HepG2 (cell line): ENCODE measurements around the gene NRN1L. TPM values are rescaled to one million over a fixed set of nuclear protein-coding genes. Genes with fewer than 3 reads are reported as not detected.

ENCODE experiments used
- ATAD3A ChIP-seq: sonication (generic); formaldehyde crosslinking; IDR thresholded peaks from 2 replicates; pipeline ENCODE4 v1.4.0; 2020; ENCODE audit warnings: missing genetic modification reagents
- CHCHD3 ChIP-seq: sonication (generic); formaldehyde crosslinking; IDR thresholded peaks from 2 replicates; pipeline ENCODE4 v1.8.0; 2022; ENCODE audit warnings: mild to moderate bottlenecking, missing genetic modification reagents, moderate library complexity
- FOXJ3 ChIP-seq: sonication (generic); formaldehyde crosslinking; IDR thresholded peaks from 2 replicates; pipeline ENCODE4 v1.4.0; 2020; ENCODE audit warnings: missing genetic modification reagents, mild to moderate bottlenecking, borderline replicate concordance
- GTF2F1 ChIP-seq: fragments of 150-350 bp; IDR thresholded peaks from 2 replicates; pipeline ENCODE4 v1.6.1; 2014; ENCODE audit warnings: low read length
- HMG20B ChIP-seq: conservative IDR thresholded peaks from 2 replicates; pipeline ENCODE4 v1.6.1; 2016; ENCODE audit warnings: missing genetic modification reagents, missing compliant biosample characterization
- MAF1 ChIP-seq: sonication (generic); formaldehyde crosslinking; IDR thresholded peaks from 2 replicates; pipeline ENCODE4 v1.5.0; 2020; ENCODE audit warnings: missing genetic modification reagents, borderline replicate concordance
- MED13 ChIP-seq: sonication (generic); formaldehyde crosslinking; IDR thresholded peaks from 2 replicates; pipeline ENCODE4 v1.5.0; 2020; ENCODE audit warnings: missing genetic modification reagents
- NR2C2 ChIP-seq: sonication (generic); formaldehyde crosslinking; IDR thresholded peaks from 2 replicates; pipeline ENCODE4 v1.4.0; 2020; ENCODE audit warnings: missing genetic modification reagents, mild to moderate bottlenecking, moderate library complexity, borderline replicate concordance
- NR2F1 ChIP-seq, 2 experiments: fragments of 450-650 bp in 1 of 2; formaldehyde crosslinking in 1 of 2; IDR thresholded peaks; 2 replicates each; pipeline versions ENCODE4 v1.5.0 to v1.6.1; 2016 to 2020; ENCODE audit warnings: mild to moderate bottlenecking in 1 of 2, missing compliant biosample characterization in 1 of 2, missing genetic modification reagents in 1 of 2, moderate library complexity in 1 of 2
- RXRB ChIP-seq: IDR thresholded peaks from 2 replicates; pipeline ENCODE4 v1.6.1; 2016; ENCODE audit warnings: borderline replicate concordance, missing genetic modification reagents, missing compliant biosample characterization
- SNRNP70 ChIP-seq: fragments of 200-400 bp; formaldehyde crosslinking; IDR thresholded peaks from 2 replicates; pipeline ENCODE4 v1.6.1; 2017; ENCODE audit warnings: mild to moderate bottlenecking, low read depth, low read length, moderate library complexity
- SP4 ChIP-seq: sonication (generic); formaldehyde crosslinking; IDR thresholded peaks from 2 replicates; pipeline ENCODE4 v1.8.1; 2023; ENCODE audit warnings: mild to moderate bottlenecking, missing genetic modification reagents
- ZFP36L2 ChIP-seq: sonication (generic); formaldehyde crosslinking; IDR thresholded peaks from 2 replicates; pipeline ENCODE4 v1.4.0; 2020; ENCODE audit warnings: missing genetic modification reagents
- ZKSCAN8 ChIP-seq: IDR thresholded peaks from 2 replicates; pipeline ENCODE4 v1.6.1; 2016; ENCODE audit warnings: borderline replicate concordance, missing genetic modification reagents, missing compliant biosample characterization
- ZNF160 ChIP-seq: sonication (generic); formaldehyde crosslinking; IDR thresholded peaks from 2 replicates; pipeline ENCODE4 v1.8.0; 2022; ENCODE audit warnings: mild to moderate bottlenecking, inconsistent platforms, missing genetic modification reagents
- ZNF382 ChIP-seq: sonication (generic); formaldehyde crosslinking; IDR thresholded peaks from 2 replicates; pipeline ENCODE4 v1.5.0; 2020; ENCODE audit warnings: missing genetic modification reagents, mild to moderate bottlenecking, borderline replicate concordance
- polyA plus RNA-seq, 8 experiments: library from polyadenylated mRNA; depleted of rRNA in 3 of 8; stranded (reverse) in 7 of 8; unstranded in 1 of 8; fragments of >200 nt; fragmentation: Illumina TruSeq in 4 of 8; extraction: Trizol in 4 of 8; gene quantifications; 2 replicates each; pipeline versions ENCODE4 v1.2.1 to v1.2.3, GENCODE V29; 2011 to 2016; ENCODE audit warnings: low read depth in 4 of 8, missing spikeins in 1 of 8, mixed read lengths in 1 of 8; ENCODE audit not compliant: insufficient read depth in 1 of 8
- total RNA-seq, 5 experiments: library from RNA; depleted of rRNA; stranded (reverse); fragments of >200 nt; fragmentation: Illumina TruSeq; extraction: Trizol; gene quantifications; 2 replicates each; pipeline ENCODE4 v1.2.3, GENCODE V29; 2016; ENCODE audit warnings: low read depth in 1 of 5
- TF ChIP-seq, protein P1 (sequence below): sonication (generic); formaldehyde crosslinking; IDR thresholded peaks from 2 replicates; pipeline ENCODE4 v1.4.0; 2020; ENCODE audit warnings: missing genetic modification reagents
- TF ChIP-seq, protein P2 (sequence below): sonication (generic); formaldehyde crosslinking; IDR thresholded peaks from 2 replicates; pipeline ENCODE4 v1.4.0; 2020; ENCODE audit warnings: mild to moderate bottlenecking, missing genetic modification reagents
- TF ChIP-seq, protein P3 (sequence below): IDR thresholded peaks from 2 replicates; pipeline ENCODE4 v1.6.1; 2012; ENCODE audit warnings: low read depth, low read length, improper control_type of control experiment

Gene NRN1L
- total and polyA plus RNA-seq, 2 of the 13 experiments (the other 11 are each of a cell fraction or from before 2014, with no cell fraction given) = 0.53 to 1.2 TPM

DNA sequence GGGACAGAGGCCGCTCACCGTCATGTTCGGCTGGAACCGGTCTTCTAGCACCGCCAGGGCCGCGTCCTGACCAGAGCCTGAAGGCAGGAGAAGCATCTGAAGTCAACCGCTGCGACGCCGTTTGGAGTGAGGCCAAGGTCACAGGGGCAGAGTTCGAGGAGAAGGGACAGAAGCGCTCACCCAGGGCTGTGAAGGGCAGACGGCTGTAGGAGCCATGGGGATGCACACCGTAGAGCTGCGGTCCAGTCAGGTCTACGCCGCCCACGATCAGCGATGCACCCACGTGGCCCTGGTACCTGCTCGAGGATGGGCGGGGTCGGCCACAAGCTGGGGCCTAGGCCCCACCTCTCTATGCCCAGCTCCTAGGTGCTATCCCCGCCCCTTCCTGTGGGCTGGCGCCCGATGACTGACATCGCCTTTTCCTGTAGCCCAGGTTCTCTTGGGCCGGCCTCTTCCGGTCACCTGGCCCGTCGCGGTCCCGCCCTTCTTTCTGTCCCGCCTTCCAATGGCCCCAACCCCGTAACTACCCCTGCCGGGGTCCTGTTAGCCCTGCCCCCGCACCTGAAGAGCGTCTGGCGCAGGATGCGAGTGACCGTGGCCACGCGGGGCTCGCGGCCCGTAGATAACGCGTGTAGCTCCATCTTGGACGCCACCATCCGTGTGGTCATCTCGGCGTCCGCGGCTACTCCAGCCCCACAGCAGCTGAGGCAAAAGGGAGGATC, 50.9 kb downstream of the NRN1L start (continued):
- TF ChIP-seq, protein P1, sequence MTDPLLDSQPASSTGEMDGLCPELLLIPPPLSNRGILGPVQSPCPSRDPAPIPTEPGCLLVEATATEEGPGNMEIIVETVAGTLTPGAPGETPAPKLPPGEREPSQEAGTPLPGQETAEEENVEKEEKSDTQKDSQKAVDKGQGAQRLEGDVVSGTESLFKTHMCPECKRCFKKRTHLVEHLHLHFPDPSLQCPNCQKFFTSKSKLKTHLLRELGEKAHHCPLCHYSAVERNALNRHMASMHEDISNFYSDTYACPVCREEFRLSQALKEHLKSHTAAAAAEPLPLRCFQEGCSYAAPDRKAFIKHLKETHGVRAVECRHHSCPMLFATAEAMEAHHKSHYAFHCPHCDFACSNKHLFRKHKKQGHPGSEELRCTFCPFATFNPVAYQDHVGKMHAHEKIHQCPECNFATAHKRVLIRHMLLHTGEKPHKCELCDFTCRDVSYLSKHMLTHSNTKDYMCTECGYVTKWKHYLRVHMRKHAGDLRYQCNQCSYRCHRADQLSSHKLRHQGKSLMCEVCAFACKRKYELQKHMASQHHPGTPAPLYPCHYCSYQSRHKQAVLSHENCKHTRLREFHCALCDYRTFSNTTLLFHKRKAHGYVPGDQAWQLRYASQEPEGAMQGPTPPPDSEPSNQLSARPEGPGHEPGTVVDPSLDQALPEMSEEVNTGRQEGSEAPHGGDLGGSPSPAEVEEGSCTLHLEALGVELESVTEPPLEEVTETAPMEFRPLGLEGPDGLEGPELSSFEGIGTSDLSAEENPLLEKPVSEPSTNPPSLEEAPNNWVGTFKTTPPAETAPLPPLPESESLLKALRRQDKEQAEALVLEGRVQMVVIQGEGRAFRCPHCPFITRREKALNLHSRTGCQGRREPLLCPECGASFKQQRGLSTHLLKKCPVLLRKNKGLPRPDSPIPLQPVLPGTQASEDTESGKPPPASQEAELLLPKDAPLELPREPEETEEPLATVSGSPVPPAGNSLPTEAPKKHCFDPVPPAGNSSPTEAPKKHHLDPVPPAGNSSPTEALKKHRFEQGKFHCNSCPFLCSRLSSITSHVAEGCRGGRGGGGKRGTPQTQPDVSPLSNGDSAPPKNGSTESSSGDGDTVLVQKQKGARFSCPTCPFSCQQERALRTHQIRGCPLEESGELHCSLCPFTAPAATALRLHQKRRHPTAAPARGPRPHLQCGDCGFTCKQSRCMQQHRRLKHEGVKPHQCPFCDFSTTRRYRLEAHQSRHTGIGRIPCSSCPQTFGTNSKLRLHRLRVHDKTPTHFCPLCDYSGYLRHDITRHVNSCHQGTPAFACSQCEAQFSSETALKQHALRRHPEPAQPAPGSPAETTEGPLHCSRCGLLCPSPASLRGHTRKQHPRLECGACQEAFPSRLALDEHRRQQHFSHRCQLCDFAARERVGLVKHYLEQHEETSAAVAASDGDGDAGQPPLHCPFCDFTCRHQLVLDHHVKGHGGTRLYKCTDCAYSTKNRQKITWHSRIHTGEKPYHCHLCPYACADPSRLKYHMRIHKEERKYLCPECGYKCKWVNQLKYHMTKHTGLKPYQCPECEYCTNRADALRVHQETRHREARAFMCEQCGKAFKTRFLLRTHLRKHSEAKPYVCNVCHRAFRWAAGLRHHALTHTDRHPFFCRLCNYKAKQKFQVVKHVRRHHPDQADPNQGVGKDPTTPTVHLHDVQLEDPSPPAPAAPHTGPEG (CRISPR knock-in tag) = peak; percentile 90
- TF ChIP-seq MAF1 (peak; percentile 93; the same call in 1 of the 2 replicates), ATAD3A (CRISPR knock-in tag) (no peak; the same call in 1 of the 2 replicates), RXRB (CRISPR knock-in tag) (peak; percentile 65), CHCHD3 (CRISPR knock-in tag) (peak; percentile 22; the same call in 1 of the 2 replicates), NR2C2 (peak; percentile 71), NR2F1 (CRISPR knock-in tag; IDR thresholded peaks at IDR 0.05) (no peak; a peak in 2 of 4 replicates), ZKSCAN8 (CRISPR knock-in tag) (no peak), ZNF160 (CRISPR knock-in tag) (peak; percentile 88), ZNF382 (no peak), ZFP36L2 (CRISPR knock-in tag) (0 out of 2 replicates have a peak, but pooled peaks have one; percentile 57), SNRNP70 (no peak), HMG20B (CRISPR knock-in tag) (0 out of 2 replicates have a peak, but pooled peaks have one; percentile 56), FOXJ3 (CRISPR knock-in tag) (peak; percentile 44; the same call in 1 of the 2 replicates), MED13 (CRISPR knock-in tag) (peak; percentile 91), SP4 (CRISPR knock-in tag) (peak; percentile 87; the same call in 1 of the 2 replicates), GTF2F1 (no peak)
- TF ChIP-seq, protein P2, sequence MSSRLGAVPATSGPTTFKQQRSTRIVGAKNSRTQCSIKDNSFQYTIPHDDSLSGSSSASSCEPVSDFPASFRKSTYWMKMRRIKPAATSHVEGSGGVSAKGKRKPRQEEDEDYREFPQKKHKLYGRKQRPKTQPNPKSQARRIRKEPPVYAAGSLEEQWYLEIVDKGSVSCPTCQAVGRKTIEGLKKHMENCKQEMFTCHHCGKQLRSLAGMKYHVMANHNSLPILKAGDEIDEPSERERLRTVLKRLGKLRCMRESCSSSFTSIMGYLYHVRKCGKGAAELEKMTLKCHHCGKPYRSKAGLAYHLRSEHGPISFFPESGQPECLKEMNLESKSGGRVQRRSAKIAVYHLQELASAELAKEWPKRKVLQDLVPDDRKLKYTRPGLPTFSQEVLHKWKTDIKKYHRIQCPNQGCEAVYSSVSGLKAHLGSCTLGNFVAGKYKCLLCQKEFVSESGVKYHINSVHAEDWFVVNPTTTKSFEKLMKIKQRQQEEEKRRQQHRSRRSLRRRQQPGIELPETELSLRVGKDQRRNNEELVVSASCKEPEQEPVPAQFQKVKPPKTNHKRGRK = no peak; the same call in 1 of the 2 replicates
- TF ChIP-seq, protein P3, sequence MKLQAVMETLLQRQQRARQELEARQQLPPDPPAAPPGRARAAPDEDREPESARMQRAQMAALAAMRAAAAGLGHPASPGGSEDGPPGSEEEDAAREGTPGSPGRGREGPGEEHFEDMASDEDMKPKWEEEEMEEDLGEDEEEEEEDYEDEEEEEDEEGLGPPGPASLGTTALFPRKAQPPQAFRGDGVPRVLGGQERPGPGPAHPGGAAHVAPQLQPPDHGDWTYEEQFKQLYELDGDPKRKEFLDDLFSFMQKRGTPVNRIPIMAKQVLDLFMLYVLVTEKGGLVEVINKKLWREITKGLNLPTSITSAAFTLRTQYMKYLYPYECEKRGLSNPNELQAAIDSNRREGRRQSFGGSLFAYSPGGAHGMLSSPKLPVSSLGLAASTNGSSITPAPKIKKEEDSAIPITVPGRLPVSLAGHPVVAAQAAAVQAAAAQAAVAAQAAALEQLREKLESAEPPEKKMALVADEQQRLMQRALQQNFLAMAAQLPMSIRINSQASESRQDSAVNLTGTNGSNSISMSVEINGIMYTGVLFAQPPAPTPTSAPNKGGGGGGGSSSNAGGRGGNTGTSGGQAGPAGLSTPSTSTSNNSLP = no peak
- TF ChIP-seq, all 625 proteins: peak for 392
